Measurements from ENCODE around the gene ERVW-1. TPM values are rescaled to one million over a fixed set of nuclear protein-coding genes. Genes with fewer than 3 reads are reported as not detected.
"Not testable (repeated sequence)": the region's sequence is repeated elsewhere in the genome, so short reads cannot be mapped to it uniquely, and the experiment has no call there.

ERVW-1 gene
- total RNA-seq, 1 donor from 2014 or later: not detected

DNA sequence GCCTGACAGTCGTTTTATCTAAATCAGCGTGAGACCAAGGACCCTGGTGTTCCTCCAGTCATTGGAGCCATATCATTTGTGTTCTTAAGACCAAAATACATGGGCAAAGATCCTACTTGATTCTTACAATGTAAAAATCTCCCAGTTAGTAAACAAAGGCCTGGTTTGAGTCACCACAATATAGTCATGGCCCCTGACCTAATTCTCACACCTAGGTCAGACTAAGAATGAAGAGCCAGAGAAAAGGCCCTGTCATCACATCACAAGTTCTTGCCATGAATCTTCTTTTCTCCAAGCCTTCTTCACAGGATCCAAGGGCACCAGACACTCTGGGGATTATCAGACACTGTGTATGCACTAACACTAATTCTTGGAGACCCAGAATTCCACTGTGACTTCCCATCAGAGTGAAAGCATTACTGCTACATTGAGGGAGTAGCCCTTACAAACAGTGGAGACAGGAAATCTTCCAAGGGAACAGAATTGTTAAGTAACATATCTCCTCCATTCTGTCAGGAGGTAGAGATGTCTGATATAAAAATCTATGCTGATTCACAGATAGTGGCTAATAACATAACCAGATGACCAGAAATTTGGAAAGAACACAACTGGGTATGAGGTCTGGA lies 7.6 kb upstream of the ERVW-1 start:
- Mint-ChIP-seq H3K36me3 (ENCODE audit: low read depth) (peaks cover 11% of the 10 kb centered on the region), H3K9me3 (no peaks in the 10 kb centered on the region), H3K27ac (no peak overlapping the region), H3K27me3 (no peaks in the 10 kb centered on the region), H3K4me3 (no peak overlapping the region), H3K4me1 (no peaks in the 10 kb centered on the region)
- no peak for DNase-seq
- intact Hi-C loops (cut with micrococcal nuclease): no loop called here

DNA sequence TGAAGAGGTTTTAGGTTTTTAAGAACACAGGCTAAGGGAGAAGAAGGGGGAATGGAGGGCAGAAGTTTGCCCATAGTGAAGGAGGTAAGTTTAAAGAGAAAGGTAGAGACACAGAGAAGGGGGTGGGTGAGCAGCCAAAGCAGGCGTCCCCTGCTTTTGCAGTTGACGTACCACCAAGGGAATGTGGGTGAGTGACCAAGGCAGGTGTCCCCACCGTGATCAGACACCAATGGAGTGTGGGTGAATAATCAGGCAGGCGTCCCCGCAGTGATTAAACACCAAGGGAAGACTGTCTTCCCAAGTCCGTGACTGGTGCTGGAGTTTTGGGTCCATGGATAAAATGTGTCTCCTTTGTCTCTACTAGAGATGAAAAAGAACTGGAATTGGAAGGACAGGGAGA lies 6.5 kb upstream of the ERVW-1 start:
- H3K4me1 Mint-ChIP-seq; DNase-seq; H3K27ac Mint-ChIP-seq; H3K9me3 Mint-ChIP-seq; H3K36me3 Mint-ChIP-seq (ENCODE audit: low read depth); intact Hi-C loops (cut with micrococcal nuclease); H3K27me3 Mint-ChIP-seq; H3K4me3 Mint-ChIP-seq: not testable (repeated sequence)

DNA sequence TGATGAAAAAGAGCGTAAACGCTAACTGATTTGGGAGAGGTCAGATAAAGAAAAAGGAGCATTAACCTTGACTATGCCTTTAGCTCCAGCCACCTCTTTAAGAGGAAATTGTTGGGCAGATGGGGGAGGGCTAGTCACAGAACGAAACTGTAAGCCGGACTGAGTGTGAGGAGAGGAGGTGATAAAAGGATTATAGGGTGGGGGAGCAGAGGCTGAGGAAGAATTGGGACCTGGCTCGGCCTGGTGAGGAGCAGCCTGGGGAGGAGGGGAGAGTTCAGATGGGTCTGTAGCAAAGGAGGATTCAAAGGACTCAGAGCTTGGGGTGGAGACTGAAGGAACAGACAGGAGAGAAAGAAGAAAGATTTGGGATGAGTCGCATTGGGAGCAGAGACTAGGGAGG lies 5.9 kb upstream of the ERVW-1 start:
- H3K4me3 Mint-ChIP-seq; H3K36me3 Mint-ChIP-seq (ENCODE audit: low read depth); H3K9me3 Mint-ChIP-seq; DNase-seq; H3K27me3 Mint-ChIP-seq; H3K4me1 Mint-ChIP-seq; H3K27ac Mint-ChIP-seq; intact Hi-C loops (cut with micrococcal nuclease): not testable (repeated sequence)

DNA sequence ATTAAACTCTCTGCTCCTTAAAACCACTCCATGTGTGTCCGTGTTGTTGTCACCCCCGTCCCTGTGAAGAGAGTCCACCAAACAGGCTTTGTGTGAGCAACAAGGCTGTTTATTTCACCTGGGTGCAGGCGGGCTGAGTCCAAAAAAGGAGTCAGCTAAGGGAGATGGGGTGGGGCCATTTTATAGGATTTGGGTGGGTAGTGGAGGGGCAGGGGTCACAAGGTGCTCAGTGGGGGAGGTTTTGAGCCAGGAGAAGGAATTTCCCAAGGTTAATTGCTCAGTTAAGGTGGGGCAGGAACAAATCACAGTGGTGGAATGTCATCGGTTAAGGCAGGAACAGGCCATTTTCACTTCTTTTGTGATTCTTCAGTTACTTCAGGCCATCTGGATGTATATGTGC lies 1.4 kb upstream of the ERVW-1 start:
- intact Hi-C loops (cut with micrococcal nuclease); DNase-seq; H3K9me3 Mint-ChIP-seq; H3K27me3 Mint-ChIP-seq; H3K4me3 Mint-ChIP-seq; H3K36me3 Mint-ChIP-seq (ENCODE audit: low read depth); H3K27ac Mint-ChIP-seq; H3K4me1 Mint-ChIP-seq: not testable (repeated sequence)

DNA sequence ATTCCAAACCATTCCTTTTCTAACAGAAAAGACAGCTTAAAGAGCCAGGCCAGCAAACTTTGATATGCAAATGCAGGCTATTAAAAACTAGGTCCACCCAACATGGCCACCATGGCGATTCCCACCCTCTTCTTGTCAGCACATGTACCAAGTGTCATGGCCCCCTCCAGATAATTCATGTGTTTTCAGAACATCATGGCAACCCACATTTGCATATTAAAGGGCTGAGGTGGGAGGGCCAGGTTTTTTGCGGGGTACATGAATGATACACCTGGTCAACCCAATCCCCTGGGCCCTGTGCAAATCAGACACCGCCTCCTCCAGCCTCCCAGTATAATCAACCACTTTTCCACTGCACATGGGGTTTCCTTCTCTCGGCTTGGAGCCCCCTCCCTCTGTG lies 965 bp upstream of the ERVW-1 start:
- no peak for DNase-seq
- H3K9me3 Mint-ChIP-seq: no peaks in the 10 kb centered on the region
- H3K4me3 Mint-ChIP-seq: no peak overlapping the region
- no peaks in the 10 kb centered on the region for H3K27me3 Mint-ChIP-seq
- intact Hi-C loops (cut with micrococcal nuclease): no loop called here
- H3K27ac Mint-ChIP-seq: no peak overlapping the region
- H3K4me1 Mint-ChIP-seq: no peaks in the 10 kb centered on the region
- H3K36me3 Mint-ChIP-seq (ENCODE audit: low read depth): no peaks in the 10 kb centered on the region

GRCh38 chr7:92478095-92478494 lies 349 bp upstream of the ERVW-1 start:
- no peak for DNase-seq
- Mint-ChIP-seq H3K27me3 (no peaks in the 10 kb centered on the region), H3K4me3 (no peak overlapping the region), H3K4me1 (no peaks in the 10 kb centered on the region), H3K27ac (no peak overlapping the region), H3K9me3 (no peaks in the 10 kb centered on the region), H3K36me3 (ENCODE audit: low read depth) (no peaks in the 10 kb centered on the region)
- intact Hi-C loops (cut with micrococcal nuclease): no loop called here

- H3K4me3 Mint-ChIP-seq; H3K27me3 Mint-ChIP-seq; H3K9me3 Mint-ChIP-seq; H3K27ac Mint-ChIP-seq; H3K36me3 Mint-ChIP-seq (ENCODE audit: low read depth); H3K4me1 Mint-ChIP-seq; intact Hi-C loops (cut with micrococcal nuclease); DNase-seq: not testable (repeated sequence)
Measured at GRCh38 chr7:92475851-92476590, 1.7 kb downstream of the ERVW-1 start.

DNA sequence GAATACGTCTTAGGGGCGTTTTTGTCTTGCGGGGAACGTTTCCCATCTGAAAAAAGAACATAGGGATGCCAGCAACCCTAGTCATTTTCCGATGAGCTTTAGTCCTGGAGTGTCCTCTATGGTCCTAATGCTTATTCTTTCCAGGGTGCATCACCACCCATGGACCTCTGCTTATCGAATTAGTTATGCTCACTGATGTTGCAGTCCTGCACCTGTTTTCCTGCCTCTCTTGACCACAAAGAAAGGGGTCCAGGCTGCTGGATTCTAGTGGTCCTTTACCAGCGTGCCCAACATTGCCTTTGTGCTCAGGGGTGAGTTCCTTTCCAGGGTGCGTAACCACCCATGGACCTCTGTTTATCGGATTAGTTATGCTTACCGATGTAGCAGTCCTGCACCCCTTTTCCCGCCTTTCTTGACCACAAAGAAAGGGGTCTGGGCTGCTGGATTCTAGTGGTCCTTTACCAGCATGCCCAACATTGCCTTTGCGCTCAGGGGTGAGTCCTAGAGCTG lies 2.4 kb downstream of the ERVW-1 start:
- H3K36me3 Mint-ChIP-seq (ENCODE audit: low read depth); H3K27me3 Mint-ChIP-seq; H3K4me1 Mint-ChIP-seq; H3K27ac Mint-ChIP-seq; DNase-seq; intact Hi-C loops (cut with micrococcal nuclease); H3K4me3 Mint-ChIP-seq; H3K9me3 Mint-ChIP-seq: not testable (repeated sequence)

DNA sequence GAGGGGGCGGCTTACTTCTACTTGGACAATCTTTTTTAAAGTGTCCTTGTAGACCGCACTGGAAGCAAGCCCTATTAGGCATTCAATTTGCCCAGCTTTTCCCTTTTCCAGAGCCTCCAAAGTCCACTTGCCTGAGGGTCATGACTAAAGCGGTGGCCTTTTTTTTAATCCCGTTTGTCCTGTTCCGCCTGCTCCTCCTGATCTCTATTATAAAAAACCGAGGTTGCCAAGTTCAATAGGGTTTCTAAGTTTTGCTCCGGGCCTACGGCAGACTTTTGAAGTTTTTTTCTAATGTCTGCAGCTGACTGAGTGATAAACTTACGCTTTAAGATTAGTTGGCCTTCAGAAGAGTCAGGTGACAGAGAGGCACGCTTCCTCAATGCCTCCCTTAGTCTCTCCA lies 3.8 kb downstream of the ERVW-1 start:
- H3K27me3 Mint-ChIP-seq; H3K27ac Mint-ChIP-seq; intact Hi-C loops (cut with micrococcal nuclease); H3K9me3 Mint-ChIP-seq; H3K4me1 Mint-ChIP-seq; H3K4me3 Mint-ChIP-seq; H3K36me3 Mint-ChIP-seq (ENCODE audit: low read depth); DNase-seq: not testable (repeated sequence)

- DNase-seq; H3K27me3 Mint-ChIP-seq; intact Hi-C loops (cut with micrococcal nuclease); H3K27ac Mint-ChIP-seq; H3K4me3 Mint-ChIP-seq; H3K4me1 Mint-ChIP-seq; H3K36me3 Mint-ChIP-seq (ENCODE audit: low read depth): not testable (repeated sequence)
- peaks cover 14% of the 10 kb centered on the region for H3K9me3 Mint-ChIP-seq
Measured at GRCh38 chr7:92468589-92468988, 9.2 kb downstream of the ERVW-1 start.

DNA sequence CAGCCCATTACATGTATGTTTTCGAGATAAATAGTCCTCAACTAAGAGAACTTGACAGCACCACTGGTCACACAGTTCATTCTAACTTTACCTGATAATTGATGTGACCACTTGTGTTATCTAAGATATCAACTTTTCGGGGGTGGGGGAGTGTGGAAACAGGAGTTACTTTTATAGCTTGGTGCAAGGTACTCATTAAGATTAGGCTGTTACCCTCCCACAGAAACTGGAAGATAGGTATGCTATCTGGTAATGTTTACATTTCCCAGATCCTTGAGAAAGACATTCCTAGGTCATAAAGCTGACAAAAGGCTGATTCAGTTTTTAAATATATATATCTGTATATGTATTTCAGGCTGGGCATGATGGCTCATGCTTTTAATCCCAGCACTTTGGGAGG lies 11.1 kb downstream of the ERVW-1 start:
- intact Hi-C loops (cut with micrococcal nuclease): no loop called here
- Mint-ChIP-seq H3K4me3 (no peak overlapping the region), H3K36me3 (ENCODE audit: low read depth) (peaks cover 6% of the 10 kb centered on the region)

DNA sequence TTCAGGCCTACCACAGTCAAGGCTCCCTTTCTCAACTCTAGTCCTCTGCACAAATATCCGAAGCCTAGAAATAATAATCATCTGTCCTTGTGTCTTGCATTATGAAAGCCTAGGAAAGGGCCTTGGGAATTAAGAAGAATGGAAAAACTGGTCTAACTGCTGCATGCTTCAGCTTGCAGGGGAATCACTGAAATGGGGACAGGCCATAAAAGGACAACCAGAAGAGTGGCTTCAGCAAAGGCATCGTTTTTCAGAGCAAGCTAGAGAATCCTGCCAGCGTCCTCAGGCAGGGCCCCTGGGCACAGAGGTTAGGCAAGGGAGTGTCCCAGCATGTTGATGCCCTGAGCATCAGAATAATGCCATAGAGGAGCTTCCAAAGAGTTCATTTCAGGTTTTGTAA lies 13.2 kb downstream of the ERVW-1 start:
- DNase-seq: no peak
- H3K36me3 Mint-ChIP-seq (ENCODE audit: low read depth): peaks cover 6% of the 10 kb centered on the region
- H3K4me3 Mint-ChIP-seq: no peak overlapping the region
- H3K4me1 Mint-ChIP-seq: peaks cover 2% of the 10 kb centered on the region
- H3K27ac Mint-ChIP-seq: no peak overlapping the region
- intact Hi-C loops (cut with micrococcal nuclease): loop anchor here (5.0 kb wide), 1 partner anchor 42 kb away; no protein-coding TSS in a partner anchor
- peaks cover 12% of the 10 kb centered on the region for H3K9me3 Mint-ChIP-seq
- no peaks in the 10 kb centered on the region for H3K27me3 Mint-ChIP-seq

More for the DNA sequence above, 11.1 kb downstream of the ERVW-1 start:
- Mint-ChIP-seq H3K4me1 (peaks cover under 1% of the 10 kb centered on the region), H3K27ac (no peak overlapping the region), H3K27me3 (no peaks in the 10 kb centered on the region), H3K9me3 (peaks cover 14% of the 10 kb centered on the region)
- DNase-seq: no peak

DNA sequence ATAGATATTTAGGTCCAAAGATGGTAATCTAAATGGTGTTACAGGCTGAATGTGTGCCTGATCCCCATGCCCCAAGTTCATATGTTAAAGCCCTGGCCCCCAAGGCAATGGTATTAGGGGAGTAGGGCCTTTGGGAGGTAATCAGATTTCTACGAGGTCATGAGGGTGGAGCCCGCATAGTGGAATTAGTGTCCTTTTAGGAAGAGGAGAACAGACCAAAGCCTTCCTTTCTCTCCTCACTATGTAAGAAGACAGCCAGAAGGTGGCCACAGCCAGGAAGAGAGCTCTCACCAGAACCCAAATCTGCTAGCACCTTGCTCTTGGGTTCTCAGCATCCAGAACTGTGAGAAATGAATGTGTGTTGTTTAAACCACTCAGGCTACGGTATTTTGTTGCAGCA lies 15.2 kb downstream of the ERVW-1 start:
- Mint-ChIP-seq H3K4me3 (no peak overlapping the region), H3K4me1 (peaks cover 2% of the 10 kb centered on the region), H3K36me3 (ENCODE audit: low read depth) (peaks cover 8% of the 10 kb centered on the region), H3K9me3 (peaks cover 2% of the 10 kb centered on the region), H3K27me3 (no peaks in the 10 kb centered on the region), H3K27ac (no peak overlapping the region)
- intact Hi-C loops (cut with micrococcal nuclease): loop anchor here (5.0 kb wide), 1 partner anchor 40 kb away; no protein-coding TSS in a partner anchor
- DNase-seq: no peak
